ENCODE measurements around the gene TLR4.

DNA sequence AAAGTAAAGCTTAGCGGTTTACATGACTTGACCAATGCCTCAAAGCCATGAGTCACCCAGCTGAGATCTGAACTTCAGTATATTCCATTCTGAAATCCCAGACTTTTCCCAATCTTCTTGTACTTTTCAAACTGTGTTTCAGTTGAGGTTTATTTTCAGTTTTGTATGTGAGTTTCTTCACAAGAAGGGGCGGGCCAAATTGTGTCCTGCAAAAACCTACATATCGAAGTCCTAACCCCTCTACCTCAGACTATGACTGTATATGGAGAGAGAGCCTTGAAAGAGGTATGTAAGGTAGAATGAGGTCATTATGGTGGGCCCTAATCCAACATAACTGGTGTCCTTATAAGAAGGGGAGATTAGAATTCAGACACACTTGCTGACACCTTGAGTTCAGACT, 666 bp upstream of the TLR4 start:
- TF ChIP-seq POLR2A (IDR thresholded peaks at IDR 0.05) (no peak), POLR2AphosphoS5 (IDR thresholded peaks at IDR 0.05) (no peak)
